ENCODE results near the gene ANKZF1. TPM values are rescaled to one million over a fixed set of nuclear protein-coding genes. Genes with fewer than 3 reads are reported as not detected.
A peak's percentile ranks its signal among the peaks of the same experiment; 100 is the strongest.

The ANKZF1 gene
- polyA plus RNA-seq, 1 experiment: 22.0 TPM

DNA sequence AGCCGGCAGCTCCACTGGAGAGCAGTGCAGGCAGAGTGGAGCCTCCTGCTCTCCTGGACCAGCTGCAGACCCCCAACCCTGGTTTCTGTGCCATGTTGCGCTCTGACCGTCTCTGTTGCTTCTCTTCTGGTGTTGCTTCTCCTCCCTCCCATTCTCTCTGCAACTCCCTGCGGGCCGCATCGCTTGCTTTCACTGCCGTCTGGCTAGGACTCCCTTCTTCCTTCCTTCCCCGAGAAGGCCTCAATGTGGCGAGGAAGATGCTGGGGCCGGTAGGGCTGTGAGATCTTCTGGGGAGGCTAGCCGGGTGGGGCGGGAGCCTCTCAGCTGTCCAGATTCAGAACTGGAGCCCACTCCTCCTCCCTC lies 55.7 kb downstream of the ANKZF1 start:
- Histone ChIP-seq H3K4me3 (ENCODE audit: low read depth, low read length) (no peak overlapping the region), H3K9me3 (ENCODE audit: control insufficient read depth, insufficient read depth, low read length) (no peaks in the 10 kb centered on the region), H3K27me3 (ENCODE audit: control insufficient read depth, insufficient read depth, low read length) (no peaks in the 10 kb centered on the region), H3K27ac (ENCODE audit: low read depth, low read length) (no peak overlapping the region)
- no peak for DNase-seq (ENCODE audit: low read depth, low spot score)
- no peak for TF ChIP-seq CTCF (IDR thresholded peaks at IDR 0.05; ENCODE audit: low read depth, low read length)
- POLR2A ChIA-PET: interaction anchor here (1.1 kb wide), 1 partner anchor 10 kb away, joined by 3 read pairs; no protein-coding TSS in a partner anchor
- CTCF ChIA-PET: interaction anchor here (2.8 kb wide), 1 partner anchor 10 kb away, joined by 19 read pairs; no protein-coding TSS in a partner anchor

GRCh38 chr2:219285894-219286425 lies 56.4 kb downstream of the ANKZF1 start:
- peak overlapping the region; percentile 31 for H3K27ac ChIP-seq (ENCODE audit: low read depth, low read length)
- peak; percentile 29 for DNase-seq (ENCODE audit: low read depth, low spot score)
- no peaks in the 10 kb centered on the region for H3K9me3 ChIP-seq (ENCODE audit: control insufficient read depth, insufficient read depth, low read length)
- TF ChIP-seq CTCF (IDR thresholded peaks at IDR 0.05; ENCODE audit: low read depth, low read length): no peak
- H3K4me3 ChIP-seq (ENCODE audit: low read depth, low read length): no peak overlapping the region
- ChIA-PET POLR2A (interaction anchor here (0.6 to 1.5 kb wide), 6 partner anchors 8 to 91 kb away, joined by 3 to 8 read pairs (median 4); partner anchors contain the start of genes GLB1L and STK16), CTCF (interaction anchor here (0.8 to 2.8 kb wide), 2 partner anchors 9 to 74 kb away, joined by 10 to 19 read pairs; no protein-coding TSS in a partner anchor)
- no peaks in the 10 kb centered on the region for H3K27me3 ChIP-seq (ENCODE audit: control insufficient read depth, insufficient read depth, low read length)

Other genes starting within 250 kb of the ANKZF1 start
- not detected in 2 replicates for gene FEV, start 244.6 kb upstream of the ANKZF1 start, polyA plus RNA-seq (2011; rRNA removed)
- 0.19 TPM in 1 of 2 replicates, not detected in the other for gene CRYBA2, start 236.4 kb upstream of the ANKZF1 start, polyA plus RNA-seq (2011; rRNA removed)
- gene CFAP65, start 188.3 kb upstream of the ANKZF1 start, polyA plus RNA-seq (2011; rRNA removed): not detected in 2 replicates
- gene IHH, start 168.9 kb upstream of the ANKZF1 start, polyA plus RNA-seq (2011; rRNA removed): 0.04 TPM in 1 of 2 replicates, not detected in the other
- gene NHEJ1, start 69.0 kb upstream of the ANKZF1 start, polyA plus RNA-seq (2011; rRNA removed): 21.9 and 22.9 TPM in 2 replicates
- 0.26 and 0.53 TPM in 2 replicates for gene SLC23A3, start 59.8 kb upstream of the ANKZF1 start, polyA plus RNA-seq (2011; rRNA removed)
- 28.0 and 29.9 TPM in 2 replicates for gene CNPPD1, start 52.9 kb upstream of the ANKZF1 start, polyA plus RNA-seq (2011; rRNA removed)
- gene RETREG2, start 51.5 kb upstream of the ANKZF1 start, polyA plus RNA-seq (2011; rRNA removed): 71.7 and 78.7 TPM in 2 replicates
- gene ZFAND2B, start 23.0 kb upstream of the ANKZF1 start, polyA plus RNA-seq (2011; rRNA removed): 24.5 and 29.6 TPM in 2 replicates
- 20.9 and 22.2 TPM in 2 replicates for gene ABCB6, start 10.8 kb upstream of the ANKZF1 start, polyA plus RNA-seq (2011; rRNA removed)
- 81.0 and 84.3 TPM in 2 replicates for gene ATG9A, start 170 bp upstream of the ANKZF1 start, polyA plus RNA-seq (2011; rRNA removed)
- gene GLB1L, start 15.6 kb downstream of the ANKZF1 start, polyA plus RNA-seq (2011; rRNA removed): 8.8 and 9.6 TPM in 2 replicates
- 33.9 and 36.6 TPM in 2 replicates for gene STK16, start 15.7 kb downstream of the ANKZF1 start, polyA plus RNA-seq (2011; rRNA removed)
- gene TUBA4B, start 23.4 kb downstream of the ANKZF1 start, polyA plus RNA-seq (2011; rRNA removed): not detected in 2 replicates
- 22.4 and 22.6 TPM in 2 replicates for gene TUBA4A, start 24.1 kb downstream of the ANKZF1 start, polyA plus RNA-seq (2011; rRNA removed)
- 40.6 and 41.1 TPM in 2 replicates for gene DNAJB2, start 49.6 kb downstream of the ANKZF1 start, polyA plus RNA-seq (2011; rRNA removed)
- 11.7 and 15.1 TPM in 2 replicates for gene PTPRN, start 79.6 kb downstream of the ANKZF1 start, polyA plus RNA-seq (2011; rRNA removed)
- gene RESP18, start 102.9 kb downstream of the ANKZF1 start, polyA plus RNA-seq (2011; rRNA removed): not detected in 2 replicates
- 41.5 and 71.2 TPM in 2 replicates for gene DNPEP, start 158.1 kb downstream of the ANKZF1 start, polyA plus RNA-seq (2011; rRNA removed)
- gene DES, start 188.6 kb downstream of the ANKZF1 start, polyA plus RNA-seq (2011; rRNA removed): 19.8 and 24.9 TPM in 2 replicates
- 28.0 and 32.8 TPM in 2 replicates for gene SPEG, start 205.0 kb downstream of the ANKZF1 start, polyA plus RNA-seq (2011; rRNA removed)